Activated B cell treated with CpG ODN at 0.5 μM for 24 hours (primary cell): ENCODE results near the gene ABT1. TPM values are rescaled to one million over a fixed set of nuclear protein-coding genes. Genes with fewer than 3 reads are reported as not detected.

Source experiments
- ATAC-seq: fragments of 200-7000 bp; cut with Tn5 transposase; one replicate; pipeline ENCODE4 v1.10.0; 2021; ENCODE audit warnings: low read depth, mild to moderate bottlenecking, moderate library complexity
- CTCF ChIA-PET: fragments of 350-600 bp; sonication (Branson Sonifier 250); formaldehyde crosslinking; loops from one replicate; lab custom pipeline; 2021; ENCODE audit warnings: antibody characterized with exemption; lab: Charles Lee
- POLR2A ChIA-PET: fragments of 350-600 bp; sonication (Branson Sonifier 250); formaldehyde crosslinking; loops from one replicate; lab custom pipeline; 2021; ENCODE audit warnings: antibody characterized with exemption; lab: Charles Lee
- DNase-seq: peaks from one replicate; pipeline ENCODE4 v3.0.0; 2022
- H3K27ac Mint-ChIP-seq: one replicate; pipeline ENCODE4 v1.8.0; 2020; ENCODE audit warnings: mixed read lengths
- H3K27me3 Mint-ChIP-seq: one replicate; pipeline ENCODE4 v1.8.0; 2021; ENCODE audit warnings: mixed read lengths
- H3K36me3 Mint-ChIP-seq: one replicate; pipeline ENCODE4 v1.8.0; 2021; ENCODE audit warnings: low read depth, mixed read lengths
- H3K4me1 Mint-ChIP-seq: one replicate; pipeline ENCODE4 v1.8.0; 2021; ENCODE audit warnings: mixed read lengths
- H3K4me3 Mint-ChIP-seq: one replicate; pipeline ENCODE4 v1.8.0; 2020; ENCODE audit warnings: mild to moderate bottlenecking, mixed read lengths
- H3K9me3 Mint-ChIP-seq: one replicate; pipeline ENCODE4 v1.8.0; 2020; ENCODE audit warnings: mixed read lengths
- CTCF ChIP-seq: fragments of 200-600 bp; IDR thresholded peaks from one replicate; pipeline ENCODE4 v1.8.0; 2022; ENCODE audit warnings: antibody characterized with exemption, mild to moderate bottlenecking
- intact Hi-C: fragments of 100-400 bp; cut with micrococcal nuclease; formaldehyde crosslinking; loops from one replicate; pipeline ENCODE4 v1.15.1; 2024
- total RNA-seq: library from RNA; stranded (reverse); gene quantifications from 2 replicates; pipeline ENCODE4 v1.2.3, GENCODE V29; 2022

ABT1 gene
- total RNA-seq, 1 donor from 2014 or later: 30.7 TPM

GRCh38 chr6:26597389-26597766 is 625 bp downstream of the ABT1 start:
- Mint-ChIP-seq H3K4me1 (peaks cover 17% of the 10 kb centered on the region), H3K9me3 (no peaks in the 10 kb centered on the region), H3K27ac (no peak overlapping the region), H3K4me3 (no peak overlapping the region), H3K27me3 (peaks cover 2% of the 10 kb centered on the region), H3K36me3 (peaks cover 28% of the 10 kb centered on the region)
- ATAC-seq (no peak), DNase-seq (no peak)
- no peak for TF ChIP-seq CTCF
- ChIA-PET CTCF (no interaction called here), POLR2A (interaction anchor here (0.6 kb wide), 1 partner anchor 1293 kb away, joined by 8 read pairs; a partner anchor contains a TSS)
- intact Hi-C loops: loop anchor here (2.0 to 10.0 kb wide), 6 partner anchors 475 to 1539 kb away; partner anchors contain the start of gene ZNF184

GRCh38 chr6:26597821-26598220 is 1.1 kb downstream of the ABT1 start:
- DNase-seq: no peak
- Mint-ChIP-seq H3K4me3 (no peak overlapping the region), H3K9me3 (no peaks in the 10 kb centered on the region), H3K27ac (no peak overlapping the region), H3K36me3 (peaks cover 28% of the 10 kb centered on the region), H3K27me3 (peaks cover 2% of the 10 kb centered on the region), H3K4me1 (peaks cover 17% of the 10 kb centered on the region)
- CTCF ChIA-PET: no interaction called here
- no peak for ATAC-seq
- intact Hi-C loops: loop anchor here (2.0 to 10.0 kb wide), 6 partner anchors 475 to 1539 kb away; partner anchors contain the start of gene ZNF184
- POLR2A ChIA-PET: interaction anchor here (0.6 kb wide), 1 partner anchor 1293 kb away, joined by 8 read pairs; a partner anchor contains a TSS
- TF ChIP-seq CTCF: no peak

GRCh38 chr6:26598267-26598666 is 1.5 kb downstream of the ABT1 start:
- DNase-seq: no peak
- intact Hi-C loops: loop anchor here (5.0 to 10.0 kb wide), 4 partner anchors 531 to 1267 kb away; partner anchors contain the start of gene ZNF184
- Mint-ChIP-seq H3K4me3 (no peak overlapping the region), H3K36me3 (peaks cover 28% of the 10 kb centered on the region), H3K27me3 (peaks cover 2% of the 10 kb centered on the region), H3K4me1 (peaks cover 17% of the 10 kb centered on the region), H3K9me3 (no peaks in the 10 kb centered on the region), H3K27ac (no peak overlapping the region)
- no peak for ATAC-seq
- TF ChIP-seq CTCF: no peak
- ChIA-PET POLR2A (no interaction called here), CTCF (no interaction called here)

- H3K4me1 Mint-ChIP-seq: peaks cover 17% of the 10 kb centered on the region
- no peaks in the 10 kb centered on the region for H3K27me3 Mint-ChIP-seq
- no peak for TF ChIP-seq CTCF
- ChIA-PET CTCF (no interaction called here), POLR2A (no interaction called here)
- peak overlapping the region; percentile 38 for H3K4me3 Mint-ChIP-seq
- DNase-seq (no peak), ATAC-seq (no peak)
- H3K27ac Mint-ChIP-seq: no peak overlapping the region
- intact Hi-C loops: loop anchor here (5.0 to 10.0 kb wide), 4 partner anchors 532 to 1266 kb away; partner anchors contain the start of gene ZNF184
- H3K36me3 Mint-ChIP-seq: peaks cover 30% of the 10 kb centered on the region
- no peaks in the 10 kb centered on the region for H3K9me3 Mint-ChIP-seq
Observed at GRCh38 chr6:26599134-26599533, 2.4 kb downstream of the ABT1 start.

GRCh38 chr6:26599591-26599990 is 2.8 kb downstream of the ABT1 start:
- Mint-ChIP-seq H3K36me3 (peaks cover 30% of the 10 kb centered on the region), H3K4me1 (peaks cover 17% of the 10 kb centered on the region), H3K27ac (peak overlapping the region; percentile 51), H3K9me3 (no peaks in the 10 kb centered on the region), H3K4me3 (peak overlapping the region; percentile 48), H3K27me3 (no peaks in the 10 kb centered on the region)
- intact Hi-C loops: loop anchor here (5.0 to 10.0 kb wide), 4 partner anchors 532 to 1265 kb away; partner anchors contain the start of gene ZNF184
- POLR2A ChIA-PET: no interaction called here
- TF ChIP-seq CTCF: no peak
- DNase-seq: no peak
- ATAC-seq: no peak
- CTCF ChIA-PET: no interaction called here
